Panc1 (cell line): ENCODE data around the gene NDNF. TPM values are rescaled to one million over a fixed set of nuclear protein-coding genes. Genes with fewer than 3 reads are reported as not detected.

Experiments
- ATAC-seq: fragments of 200-7000 bp; cut with Tn5 transposase; 2 replicates; pipeline ENCODE4 v1.9.1; 2020; ENCODE audit warnings: mild to moderate bottlenecking, moderate library complexity
- BruUV-seq: library from RNA; stranded (reverse); fragments of 400-500 nt; replicated peaks from 2 replicates; lab custom pipeline; 2021; lab: Mats Ljungman, UMichigan
- CTCF ChIA-PET: fragments of 300-600 bp; sonication (Branson Sonifier 250); formaldehyde crosslinking; loops from one replicate; lab custom pipeline; 2022; ENCODE audit warnings: antibody characterized with exemption; lab: Charles Lee
- POLR2A ChIA-PET: fragments of 300-600 bp; sonication (Branson Sonifier 250); formaldehyde crosslinking; loops from one replicate; lab custom pipeline; 2022; ENCODE audit warnings: antibody characterized with exemption; lab: Charles Lee
- DNase-seq: peaks from one replicate; pipeline ENCODE4 v3.0.0-alpha.2; 2010; ENCODE audit warnings: low read depth, low spot score
- H3K27ac ChIP-seq: 2 replicates; pipeline ENCODE4 v1.5.1; 2011; ENCODE audit warnings: mild to moderate bottlenecking, low read length, inconsistent platforms
- H3K27me3 ChIP-seq: fragments of 200-500 bp; sonication (Bioruptor generic); 2 replicates; pipeline ENCODE4 v1.6.0; 2014; ENCODE audit warnings: low read length, inconsistent platforms; ENCODE audit not compliant: control insufficient read depth, insufficient read depth
- H3K36me3 ChIP-seq: fragments of 200-500 bp; sonication (Bioruptor generic); 2 replicates; pipeline ENCODE4 v1.5.1; 2014; ENCODE audit warnings: inconsistent platforms, mild to moderate bottlenecking, low read length, moderate library complexity; ENCODE audit not compliant: control insufficient read depth, insufficient read depth
- H3K4me1 ChIP-seq: 2 replicates; pipeline ENCODE4 v1.5.1; 2011; ENCODE audit warnings: inconsistent platforms, mild to moderate bottlenecking, low read length, moderate library complexity; ENCODE audit not compliant: control insufficient read depth, insufficient read depth
- H3K4me3 ChIP-seq, 2 experiments: 2 replicates each; pipeline ENCODE4 v1.5.1; 2011 to 2012; ENCODE audit warnings: low read depth in 2 of 2, low read length in 2 of 2, mild to moderate bottlenecking in 2 of 2, inconsistent platforms in 1 of 2, moderate library complexity in 1 of 2
- H3K9me3 ChIP-seq: fragments of 200-500 bp; sonication (Bioruptor generic); 2 replicates; pipeline ENCODE4 v1.5.1; 2014; ENCODE audit warnings: low read depth, mild to moderate bottlenecking, inconsistent platforms, low read length, moderate library complexity; ENCODE audit not compliant: control insufficient read depth, insufficient read depth
- POLR2AphosphoS5 ChIP-seq: IDR thresholded peaks from 2 replicates; pipeline ENCODE4 v1.6.1; 2012; ENCODE audit warnings: mild to moderate bottlenecking, low read depth, low read length, moderate library complexity
- SIN3A ChIP-seq: IDR thresholded peaks from 2 replicates; pipeline ENCODE4 v1.6.1; 2012; ENCODE audit warnings: low read depth, mild to moderate bottlenecking, low read length, moderate library complexity, borderline replicate concordance; ENCODE audit not compliant: insufficient read depth
- in situ Hi-C: cut with HindIII; loops from 2 replicates; pipeline ENCODE4 v1.10.0; 2016; ENCODE audit warnings: low sequenced_read_pairs, low pct_unique_long_range_greater_than_20kb
- intact Hi-C: fragments of 100-400 bp; cut with micrococcal nuclease; formaldehyde crosslinking; loops from one replicate; pipeline ENCODE4 v1.10.0; 2022; ENCODE audit not compliant: unreplicated experiment
- total RNA-seq: library from RNA; stranded (reverse); gene quantifications from one replicate; pipeline ENCODE4 v1.2.1, GENCODE V29; 2021; ENCODE audit not compliant: unreplicated experiment
- TF ChIP-seq, protein P1 (sequence below), 2 experiments: IDR thresholded peaks; 2 replicates each; pipeline ENCODE4 v1.6.1; 2011 to 2012; ENCODE audit warnings: low read depth in 2 of 2, control low read depth in 1 of 2, low read length in 1 of 2, mild to moderate bottlenecking in 1 of 2, moderate library complexity in 1 of 2; ENCODE audit not compliant: insufficient read depth in 1 of 2
- TF ChIP-seq, protein P2 (sequence below): fragments of 450-650 bp; IDR thresholded peaks from 2 replicates; pipeline ENCODE4 v1.5.1; 2017; ENCODE audit warnings: mild to moderate bottlenecking

The NDNF gene
- total RNA-seq, 1 experiment from 2014 or later, result 0.10 TPM

DNA sequence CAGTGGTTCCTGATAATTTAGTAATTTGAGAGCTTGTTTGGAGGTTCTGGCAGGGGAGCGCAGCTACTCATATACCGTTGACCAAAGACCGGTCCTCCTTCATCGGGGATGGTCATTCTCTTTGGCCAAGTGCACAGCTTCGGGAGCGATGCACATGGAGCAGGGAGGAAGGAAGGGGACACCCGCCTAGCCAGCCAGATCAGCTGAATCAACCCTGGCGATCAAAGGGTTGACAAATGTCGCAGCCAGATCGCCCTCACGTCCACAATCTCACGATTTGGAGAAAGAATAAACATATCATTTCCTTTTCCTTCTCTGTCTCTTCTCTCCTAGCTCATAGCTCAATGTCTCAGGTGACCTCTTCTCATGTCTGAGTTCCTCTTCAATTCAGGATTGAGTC is 11.1 kb downstream of the NDNF start:
- ChIA-PET CTCF (no interaction called here), POLR2A (no interaction called here)
- in situ Hi-C loops (no loop called here), intact Hi-C loops (no loop called here)
- Histone ChIP-seq H3K9me3 (no peaks in the 10 kb centered on the region), H3K4me3 (no peak overlapping the region), H3K4me1 (no peaks in the 10 kb centered on the region), H3K27ac (no peak overlapping the region), H3K27me3 (no peaks in the 10 kb centered on the region), H3K36me3 (no peaks in the 10 kb centered on the region)
- ATAC-seq, result no peak
- no peak for DNase-seq
- no TSS peak for BruUV-seq
- no peak for TF ChIP-seq POLR2AphosphoS5

DNA sequence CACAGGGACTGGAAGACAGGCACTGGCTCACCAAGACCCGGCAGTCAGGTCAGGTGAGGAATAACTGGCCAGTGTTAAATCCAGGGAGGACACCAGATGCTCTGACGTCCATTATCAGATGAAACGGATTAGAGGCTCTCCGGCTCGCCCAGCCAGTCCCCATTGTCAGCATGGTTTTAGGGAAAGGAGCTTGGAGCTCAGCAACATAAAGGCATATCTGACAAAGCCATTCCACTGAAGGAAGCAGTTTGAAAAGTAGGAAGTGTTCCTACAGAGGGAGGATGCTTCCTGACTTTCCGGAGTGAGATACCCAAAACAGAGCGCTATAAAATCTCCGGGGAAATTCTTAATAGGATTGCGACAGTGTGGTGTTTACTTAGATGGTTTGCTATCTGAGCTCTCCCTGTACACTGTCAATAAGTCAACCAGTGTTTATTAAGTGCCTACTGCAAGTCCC is 14.8 kb downstream of the NDNF start:
- TF ChIP-seq SIN3A, result no peak
- Histone ChIP-seq H3K27me3 (no peaks in the 10 kb centered on the region), H3K9me3 (no peaks in the 10 kb centered on the region), H3K4me3 (no peak overlapping the region), H3K36me3 (no peaks in the 10 kb centered on the region), H3K27ac (no peak overlapping the region), H3K4me1 (no peaks in the 10 kb centered on the region)
- intact Hi-C loops (no loop called here), in situ Hi-C loops (no loop called here)
- no peak for ATAC-seq
- BruUV-seq, result no TSS peak
- ChIA-PET CTCF (no interaction called here), POLR2A (no interaction called here)
- no peak for DNase-seq

DNA sequence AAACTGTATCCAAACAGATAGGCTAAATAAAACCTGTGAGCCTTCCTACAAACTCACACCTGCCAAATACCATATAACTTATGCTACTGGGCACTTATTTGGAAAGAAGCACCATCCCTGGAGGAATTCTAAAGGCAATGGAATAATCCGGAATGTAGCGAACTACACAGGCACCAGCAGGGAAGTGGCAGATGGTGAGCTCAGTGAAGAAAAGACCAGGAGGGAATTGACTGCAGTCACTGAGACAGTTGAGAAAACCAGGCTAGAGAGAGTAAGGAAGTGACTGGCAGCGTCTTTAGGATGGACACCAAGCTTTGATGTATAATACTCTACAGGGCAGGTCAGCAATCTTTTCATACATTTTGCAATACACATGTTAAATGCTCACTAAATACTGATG is 16.3 kb downstream of the NDNF start:
- Histone ChIP-seq H3K4me1 (no peaks in the 10 kb centered on the region), H3K9me3 (no peaks in the 10 kb centered on the region), H3K27ac (no peak overlapping the region), H3K36me3 (no peaks in the 10 kb centered on the region), H3K27me3 (no peaks in the 10 kb centered on the region), H3K4me3 (no peak overlapping the region)
- CTCF ChIA-PET, result no interaction called here
- in situ Hi-C loops (no loop called here), intact Hi-C loops (no loop called here)
- POLR2A ChIA-PET, result no interaction called here
- ATAC-seq (no peak), DNase-seq (no peak)
- no TSS peak for BruUV-seq
- TF ChIP-seq, protein P1, sequence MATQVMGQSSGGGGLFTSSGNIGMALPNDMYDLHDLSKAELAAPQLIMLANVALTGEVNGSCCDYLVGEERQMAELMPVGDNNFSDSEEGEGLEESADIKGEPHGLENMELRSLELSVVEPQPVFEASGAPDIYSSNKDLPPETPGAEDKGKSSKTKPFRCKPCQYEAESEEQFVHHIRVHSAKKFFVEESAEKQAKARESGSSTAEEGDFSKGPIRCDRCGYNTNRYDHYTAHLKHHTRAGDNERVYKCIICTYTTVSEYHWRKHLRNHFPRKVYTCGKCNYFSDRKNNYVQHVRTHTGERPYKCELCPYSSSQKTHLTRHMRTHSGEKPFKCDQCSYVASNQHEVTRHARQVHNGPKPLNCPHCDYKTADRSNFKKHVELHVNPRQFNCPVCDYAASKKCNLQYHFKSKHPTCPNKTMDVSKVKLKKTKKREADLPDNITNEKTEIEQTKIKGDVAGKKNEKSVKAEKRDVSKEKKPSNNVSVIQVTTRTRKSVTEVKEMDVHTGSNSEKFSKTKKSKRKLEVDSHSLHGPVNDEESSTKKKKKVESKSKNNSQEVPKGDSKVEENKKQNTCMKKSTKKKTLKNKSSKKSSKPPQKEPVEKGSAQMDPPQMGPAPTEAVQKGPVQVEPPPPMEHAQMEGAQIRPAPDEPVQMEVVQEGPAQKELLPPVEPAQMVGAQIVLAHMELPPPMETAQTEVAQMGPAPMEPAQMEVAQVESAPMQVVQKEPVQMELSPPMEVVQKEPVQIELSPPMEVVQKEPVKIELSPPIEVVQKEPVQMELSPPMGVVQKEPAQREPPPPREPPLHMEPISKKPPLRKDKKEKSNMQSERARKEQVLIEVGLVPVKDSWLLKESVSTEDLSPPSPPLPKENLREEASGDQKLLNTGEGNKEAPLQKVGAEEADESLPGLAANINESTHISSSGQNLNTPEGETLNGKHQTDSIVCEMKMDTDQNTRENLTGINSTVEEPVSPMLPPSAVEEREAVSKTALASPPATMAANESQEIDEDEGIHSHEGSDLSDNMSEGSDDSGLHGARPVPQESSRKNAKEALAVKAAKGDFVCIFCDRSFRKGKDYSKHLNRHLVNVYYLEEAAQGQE (IDR thresholded peaks at IDR 0.05; ENCODE audit: insufficient read depth in 1 of 2, low read depth in 2 of 2, low read length in 1 of 2), result no peak
- TF ChIP-seq, protein P2, sequence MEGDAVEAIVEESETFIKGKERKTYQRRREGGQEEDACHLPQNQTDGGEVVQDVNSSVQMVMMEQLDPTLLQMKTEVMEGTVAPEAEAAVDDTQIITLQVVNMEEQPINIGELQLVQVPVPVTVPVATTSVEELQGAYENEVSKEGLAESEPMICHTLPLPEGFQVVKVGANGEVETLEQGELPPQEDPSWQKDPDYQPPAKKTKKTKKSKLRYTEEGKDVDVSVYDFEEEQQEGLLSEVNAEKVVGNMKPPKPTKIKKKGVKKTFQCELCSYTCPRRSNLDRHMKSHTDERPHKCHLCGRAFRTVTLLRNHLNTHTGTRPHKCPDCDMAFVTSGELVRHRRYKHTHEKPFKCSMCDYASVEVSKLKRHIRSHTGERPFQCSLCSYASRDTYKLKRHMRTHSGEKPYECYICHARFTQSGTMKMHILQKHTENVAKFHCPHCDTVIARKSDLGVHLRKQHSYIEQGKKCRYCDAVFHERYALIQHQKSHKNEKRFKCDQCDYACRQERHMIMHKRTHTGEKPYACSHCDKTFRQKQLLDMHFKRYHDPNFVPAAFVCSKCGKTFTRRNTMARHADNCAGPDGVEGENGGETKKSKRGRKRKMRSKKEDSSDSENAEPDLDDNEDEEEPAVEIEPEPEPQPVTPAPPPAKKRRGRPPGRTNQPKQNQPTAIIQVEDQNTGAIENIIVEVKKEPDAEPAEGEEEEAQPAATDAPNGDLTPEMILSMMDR, result no peak
- no peak for TF ChIP-seq POLR2AphosphoS5
